HepG2 (cell line): ENCODE data around the gene MAP3K19. TPM values are rescaled to one million over a fixed set of nuclear protein-coding genes. Genes with fewer than 3 reads are reported as not detected.

Experiments used
- polyA plus RNA-seq, 8 experiments: library from polyadenylated mRNA; depleted of rRNA in 3 of 8; stranded (reverse) in 7 of 8; unstranded in 1 of 8; fragments of >200 nt; fragmentation: Illumina TruSeq in 4 of 8; extraction: Trizol in 4 of 8; gene quantifications; 2 replicates each; pipeline versions ENCODE4 v1.2.1 to v1.2.3, GENCODE V29; 2011 to 2016; ENCODE audit warnings: low read depth in 4 of 8, missing spikeins in 1 of 8, mixed read lengths in 1 of 8; ENCODE audit not compliant: insufficient read depth in 1 of 8
- total RNA-seq, 5 experiments: library from RNA; depleted of rRNA; stranded (reverse); fragments of >200 nt; fragmentation: Illumina TruSeq; extraction: Trizol; gene quantifications; 2 replicates each; pipeline ENCODE4 v1.2.3, GENCODE V29; 2016; ENCODE audit warnings: low read depth in 1 of 5

MAP3K19 gene
- total and polyA plus RNA-seq, 2 of the 13 experiments (the other 11 are each of a cell fraction or from before 2014, with no cell fraction given): not detected

Other genes starting within 250 kb of the MAP3K19 start
- gene ACMSD, start 208.8 kb downstream of the MAP3K19 start, total RNA-seq (2016; rRNA removed; fragmentation: Illumina TruSeq; extraction: Trizol): not detected in 2 replicates
- 0.05 TPM in 1 of 2 replicates, not detected in the other for gene ACMSD, start 208.8 kb downstream of the MAP3K19 start, polyA plus RNA-seq (2011; rRNA removed)
- gene CCNT2, start 128.6 kb downstream of the MAP3K19 start, total RNA-seq (2016; rRNA removed; fragmentation: Illumina TruSeq; extraction: Trizol): 31.2 and 34.4 TPM in 2 replicates
- gene CCNT2, start 128.6 kb downstream of the MAP3K19 start, polyA plus RNA-seq (2011; rRNA removed): 20.5 and 22.1 TPM in 2 replicates
- gene RAB3GAP1, start 4.8 kb upstream of the MAP3K19 start, total RNA-seq (2016; rRNA removed; fragmentation: Illumina TruSeq; extraction: Trizol): 48.8 and 61.5 TPM in 2 replicates
- 15.2 and 16.7 TPM in 2 replicates for gene RAB3GAP1, start 4.8 kb upstream of the MAP3K19 start, polyA plus RNA-seq (2011; rRNA removed)